GM23248 (cell line): Measurements from ENCODE around the gene CLIP4.
"Not testable (repeated sequence)": the region's sequence is repeated elsewhere in the genome, so short reads cannot be mapped to it uniquely, and the experiment has no call there.

Experiments used
- EZH2 ChIP-seq: fragments of 200-600 bp; sonication (generic); IDR thresholded peaks from 2 replicates; pipeline ENCODE4 v1.6.1; 2018; ENCODE audit warnings: antibody characterized with exemption, mild to moderate bottlenecking; ENCODE audit not compliant: insufficient read depth, poor library complexity, severe bottlenecking
- EZH2phosphoT487 ChIP-seq: fragments of 200-600 bp; sonication (generic); IDR thresholded peaks from 2 replicates; pipeline ENCODE4 v1.6.1; 2018; ENCODE audit warnings: antibody characterized with exemption, moderate library complexity, mild to moderate bottlenecking, low read depth; ENCODE audit not compliant: insufficient read depth

DNA sequence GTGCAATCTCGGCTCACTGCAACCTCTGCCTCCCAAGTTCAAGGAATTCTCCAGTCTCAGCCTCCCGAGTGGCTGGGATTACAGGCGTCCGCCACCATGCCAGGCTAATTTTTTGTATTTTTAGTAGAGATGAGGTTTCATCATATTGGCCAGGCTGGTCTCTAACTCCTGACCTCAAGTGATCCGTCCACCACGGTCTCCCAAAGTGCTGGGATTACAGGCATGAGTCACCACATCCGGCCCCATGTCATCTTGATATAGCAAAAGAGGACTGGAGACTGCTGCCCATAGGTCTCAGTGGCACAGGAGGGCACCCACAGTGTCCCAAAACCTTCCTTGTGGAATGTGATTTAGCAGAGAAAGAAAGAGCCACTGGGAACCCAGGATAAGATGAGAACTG is 24.9 kb upstream of the CLIP4 start:
- not testable (repeated sequence) for TF ChIP-seq EZH2, EZH2phosphoT487
